NT2/D1 (cell line): ENCODE measurements around the gene NMT2.

ENCODE experiments used
- DNase-seq: peaks from one replicate; pipeline ENCODE4 v3.0.0-alpha.2; 2011; ENCODE audit warnings: low read depth, low spot score
- H3K27me3 ChIP-seq: 2 replicates; pipeline ENCODE4 v1.6.0; 2011; ENCODE audit warnings: mild to moderate bottlenecking; ENCODE audit not compliant: insufficient read length, insufficient read depth
- H3K36me3 ChIP-seq: 2 replicates; pipeline ENCODE4 v1.6.1; 2011; ENCODE audit warnings: mild to moderate bottlenecking, low read length, mixed read lengths; ENCODE audit not compliant: insufficient read depth, insufficient read length
- H3K4me1 ChIP-seq: 2 replicates; pipeline ENCODE4 v1.5.1; 2011; ENCODE audit not compliant: insufficient read depth, insufficient read length
- H3K4me3 ChIP-seq: 2 replicates; pipeline ENCODE4 v1.5.1; 2011; ENCODE audit warnings: low read depth; ENCODE audit not compliant: insufficient read length
- H3K9ac ChIP-seq: 2 replicates; pipeline ENCODE4 v1.6.0; 2011; ENCODE audit warnings: low read depth; ENCODE audit not compliant: insufficient read length
- H3K9me3 ChIP-seq: 2 replicates; pipeline ENCODE4 v1.5.1; 2011; ENCODE audit warnings: mild to moderate bottlenecking, low read length; ENCODE audit not compliant: insufficient read depth
- SUZ12 ChIP-seq: IDR thresholded peaks from 2 replicates; pipeline ENCODE4 v1.6.1; 2011; ENCODE audit not compliant: insufficient read length, insufficient read depth; ENCODE audit errors: extremely low read depth
- YY1 ChIP-seq: IDR thresholded peaks from 2 replicates; pipeline ENCODE4 v1.6.1; 2011; ENCODE audit not compliant: insufficient read length, insufficient read depth
- ZNF274 ChIP-seq: IDR thresholded peaks from 2 replicates; pipeline ENCODE4 v1.6.1; 2011; ENCODE audit warnings: mild to moderate bottlenecking, low read depth, low read length

Gene NMT2

DNA sequence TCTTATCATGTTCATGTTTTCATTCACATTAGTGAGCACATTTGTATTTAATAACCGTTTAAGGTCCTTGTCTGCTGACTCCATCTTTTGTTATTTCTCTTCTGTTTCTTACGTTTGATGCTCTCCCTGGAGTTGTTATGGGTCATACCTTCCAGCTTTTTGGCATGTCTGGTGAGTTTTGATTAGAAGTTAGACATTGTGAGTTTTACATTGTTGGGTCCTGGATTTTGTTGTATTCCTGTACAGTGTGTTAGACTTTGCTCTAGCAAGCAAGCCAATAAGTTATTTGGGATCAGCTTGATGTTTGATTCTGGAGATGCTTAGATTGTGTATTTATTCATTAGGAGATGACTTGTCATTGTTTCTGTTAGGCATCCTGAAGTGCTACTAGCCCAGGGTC, 107.9 kb downstream of the NMT2 start:
- no peak overlapping the region for H3K9ac ChIP-seq
- 0 out of 2 replicates have a peak, but pooled peaks cover 8% of the 10 kb centered on the region for H3K9me3 ChIP-seq
- H3K4me3 ChIP-seq = no peak overlapping the region
- no peak for DNase-seq
- H3K27me3 ChIP-seq = no peaks in the 10 kb centered on the region
- H3K4me1 ChIP-seq = no peaks in the 10 kb centered on the region
- TF ChIP-seq YY1 (no peak), ZNF274 (no peak), SUZ12 (no peak)
- no peaks in the 10 kb centered on the region for H3K36me3 ChIP-seq

DNA sequence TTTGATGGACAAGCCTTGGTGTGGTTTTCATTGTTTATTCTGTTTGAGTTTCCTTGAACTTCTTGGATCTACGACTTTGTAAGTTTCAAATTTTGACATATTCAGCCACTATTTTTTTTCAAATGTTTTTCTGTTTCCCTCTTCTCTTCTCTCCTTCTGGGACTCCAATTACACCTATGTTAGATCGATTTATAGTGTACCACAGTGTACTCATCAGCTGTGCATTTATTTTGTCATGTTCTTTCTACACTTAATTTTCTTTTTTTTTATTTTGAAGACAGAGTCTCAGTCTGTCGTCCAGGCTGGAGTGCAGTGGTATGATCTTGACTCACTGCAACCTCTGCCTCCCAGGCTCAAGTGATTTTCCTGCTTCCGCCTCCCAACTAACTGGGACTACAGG, 108.6 kb downstream of the NMT2 start:
- H3K4me1 ChIP-seq = no peaks in the 10 kb centered on the region
- no peak for DNase-seq

DNA sequence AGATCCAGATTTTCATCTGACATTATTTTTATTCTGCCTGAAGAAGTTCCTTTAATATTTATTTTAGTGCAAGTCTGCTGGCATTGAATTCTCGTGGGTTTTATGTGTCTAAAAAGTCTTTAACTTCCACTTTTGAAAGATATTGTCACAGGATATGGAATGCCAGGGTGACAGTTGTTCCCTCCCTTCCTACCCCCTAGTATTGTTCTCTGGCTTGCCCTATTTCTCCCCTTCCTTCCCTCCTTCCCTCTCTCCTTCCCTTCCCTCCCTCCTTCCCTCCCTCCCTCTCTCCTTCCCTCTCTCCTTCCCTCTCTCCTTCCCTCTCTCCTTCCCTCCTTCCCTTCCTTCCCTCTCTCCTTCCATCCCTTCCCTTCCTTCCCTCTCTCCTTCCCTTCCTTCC, 109.8 kb downstream of the NMT2 start:
- H3K9ac ChIP-seq = no peak overlapping the region
- no peaks in the 10 kb centered on the region for H3K4me1 ChIP-seq
- DNase-seq = no peak
- H3K9me3 ChIP-seq = 0 out of 2 replicates have a peak, but pooled peaks cover 8% of the 10 kb centered on the region
- TF ChIP-seq YY1 = no peak
- TF ChIP-seq ZNF274 = no peak
- no peak for TF ChIP-seq SUZ12
- no peaks in the 10 kb centered on the region for H3K27me3 ChIP-seq
- no peak overlapping the region for H3K4me3 ChIP-seq
- no peaks in the 10 kb centered on the region for H3K36me3 ChIP-seq

More for the DNA sequence above, 108.6 kb downstream of the NMT2 start:
- H3K9ac ChIP-seq = no peak overlapping the region
- no peaks in the 10 kb centered on the region for H3K27me3 ChIP-seq
- H3K4me3 ChIP-seq = no peak overlapping the region
- H3K9me3 ChIP-seq = 0 out of 2 replicates have a peak, but pooled peaks cover 8% of the 10 kb centered on the region
- TF ChIP-seq SUZ12 (no peak), ZNF274 (no peak), YY1 (no peak)
- H3K36me3 ChIP-seq = no peaks in the 10 kb centered on the region
